Measurements from ENCODE around the gene TAAR1. TPM values are rescaled to one million over a fixed set of nuclear protein-coding genes. Genes with fewer than 3 reads are reported as not detected.

Gene TAAR1
- polyA plus RNA-seq, 1 of the 3 experiments (the other 2 are of a cell fraction), result not detected

- no peak for TF ChIP-seq REST (IDR thresholded peaks at IDR 0.05; ENCODE audit: low read depth, low read length)
- no peak for TF ChIP-seq MXI1 (IDR thresholded peaks at IDR 0.05; ENCODE audit: low read depth, low read length)
- TF ChIP-seq EZH2phosphoT487 (IDR thresholded peaks at IDR 0.05; ENCODE audit: borderline replicate concordance, low read depth), result no peak
- no peak for TF ChIP-seq JUND (IDR thresholded peaks at IDR 0.05)
- no peak for TF ChIP-seq PBX3 (IDR thresholded peaks at IDR 0.05)
Measured at GRCh38 chr6:132698608-132699007, 39.6 kb upstream of the TAAR1 start (continued).

GRCh38 chr6:132695773-132696172 lies 36.8 kb upstream of the TAAR1 start:
- Histone ChIP-seq H3K9me3 (no peaks in the 10 kb centered on the region), H3K79me2 (ENCODE audit: insufficient read depth) (no peaks in the 10 kb centered on the region), H3K4me1 (ENCODE audit: control insufficient read depth in 1 of 2, insufficient read depth in 2 of 2, low read depth in 1 of 2, low read length in 1 of 2) (no peaks in the 10 kb centered on the region), H3K9ac (no peak overlapping the region), H3K27ac (ENCODE audit: low read depth in 2 of 2, low read length in 1 of 2) (no peak overlapping the region), H3K27me3 (ENCODE audit: insufficient read depth) (no peaks in the 10 kb centered on the region), H3K4me3 (ENCODE audit: low read depth in 2 of 2, low read length in 1 of 2) (no peak overlapping the region), H3K4me2 (no peak overlapping the region), H3F3A (replicated peaks; ENCODE audit: insufficient read depth) (no peaks in the 10 kb centered on the region), H4K20me1 (ENCODE audit: insufficient read depth) (no peaks in the 10 kb centered on the region), H3K36me3 (replicated peaks in 1 of 2; ENCODE audit: control insufficient read depth in 1 of 2, insufficient read depth in 2 of 2, low read length in 1 of 2) (no peaks in the 10 kb centered on the region), H3K9me2 (no peaks in the 10 kb centered on the region), H2AFZ (ENCODE audit: low read depth) (no peak overlapping the region)
- DNase-seq, result no peak
- WGBS (ENCODE audit: low lambda C conversion rate), result 0% methylated on average over 1 of the region's 1 CpG
- ChIA-PET CTCF (no interaction called here), POLR2A (no interaction called here)
- no peak for TF ChIP-seq MEF2A (IDR thresholded peaks at IDR 0.05; ENCODE audit: borderline replicate concordance, low read depth)
- TF ChIP-seq SMC3 (IDR thresholded peaks at IDR 0.05; ENCODE audit: low read depth, low read length), result no peak
- TF ChIP-seq TCF12 (IDR thresholded peaks at IDR 0.05), result no peak

- H3F3A ChIP-seq (replicated peaks; ENCODE audit: insufficient read depth), result no peaks in the 10 kb centered on the region
- ChIA-PET CTCF (no interaction called here), POLR2A (no interaction called here)
- WGBS (ENCODE audit: low lambda C conversion rate), result 10% methylated on average over 3 of the region's 3 CpGs
- H2AFZ ChIP-seq (ENCODE audit: low read depth), result no peak overlapping the region
- no peaks in the 10 kb centered on the region for H3K9me2 ChIP-seq
- no peaks in the 10 kb centered on the region for H3K9me3 ChIP-seq
- H3K79me2 ChIP-seq (ENCODE audit: insufficient read depth), result no peaks in the 10 kb centered on the region
- no peaks in the 10 kb centered on the region for H3K36me3 ChIP-seq (replicated peaks in 1 of 2; ENCODE audit: control insufficient read depth in 1 of 2, insufficient read depth in 2 of 2, low read length in 1 of 2)
- no peaks in the 10 kb centered on the region for H4K20me1 ChIP-seq (ENCODE audit: insufficient read depth)
- TF ChIP-seq ELF1 (IDR thresholded peaks at IDR 0.05), result no peak
- TF ChIP-seq SMC3 (IDR thresholded peaks at IDR 0.05; ENCODE audit: low read depth, low read length), result no peak
- TF ChIP-seq MXI1 (IDR thresholded peaks at IDR 0.05; ENCODE audit: low read depth, low read length), result no peak
- no peak for TF ChIP-seq TCF12 (IDR thresholded peaks at IDR 0.05)
- TF ChIP-seq FOXJ3 (CRISPR knock-in tag; IDR thresholded peaks at IDR 0.05), result no peak
- TF ChIP-seq RCOR1 (IDR thresholded peaks at IDR 0.05; ENCODE audit: low read length), result no peak
- no peak for TF ChIP-seq RFX5 (IDR thresholded peaks at IDR 0.05; ENCODE audit: low read length)
- no peak overlapping the region for H3K9ac ChIP-seq
- DNase-seq, result no peak
- no peak overlapping the region for H3K4me3 ChIP-seq (ENCODE audit: low read depth in 2 of 2, low read length in 1 of 2)
- no peak overlapping the region for H3K27ac ChIP-seq (ENCODE audit: low read depth in 2 of 2, low read length in 1 of 2)
- H3K4me2 ChIP-seq, result no peak overlapping the region
- no peaks in the 10 kb centered on the region for H3K27me3 ChIP-seq (ENCODE audit: insufficient read depth)
- H3K4me1 ChIP-seq (ENCODE audit: control insufficient read depth in 1 of 2, insufficient read depth in 2 of 2, low read depth in 1 of 2, low read length in 1 of 2), result no peaks in the 10 kb centered on the region
Measured at GRCh38 chr6:132693478-132693877, 34.5 kb upstream of the TAAR1 start.
